ENCODE data around the gene WFDC2. TPM values are rescaled to one million over a fixed set of nuclear protein-coding genes. Genes with fewer than 3 reads are reported as not detected.

The WFDC2 gene
- total RNA-seq, 8 experiments from 2014 or later, result 1.2 to 10.0 (median 2.6) TPM; not detected in 1

DNA sequence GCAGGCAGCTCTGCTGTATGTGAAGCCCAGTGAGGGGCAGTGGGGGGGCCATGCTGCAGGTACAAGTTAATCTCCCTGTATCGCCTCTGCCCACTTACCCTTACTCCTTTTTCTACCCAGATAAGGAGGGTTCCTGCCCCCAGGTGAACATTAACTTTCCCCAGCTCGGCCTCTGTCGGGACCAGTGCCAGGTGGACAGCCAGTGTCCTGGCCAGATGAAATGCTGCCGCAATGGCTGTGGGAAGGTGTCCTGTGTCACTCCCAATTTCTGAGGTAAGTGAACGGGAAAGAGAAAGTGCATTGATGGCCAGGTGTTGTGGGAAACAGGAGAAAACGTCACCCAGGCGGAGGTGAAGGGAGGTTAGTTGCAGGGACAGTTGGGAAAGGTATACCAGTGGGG is 10.3 kb downstream of the WFDC2 start:
- Histone ChIP-seq H3K4me1 (replicated peaks in 1 of 2) (no peaks in the 10 kb centered on the region), H3K4me3 (no peak overlapping the region), H3K27ac (no peak overlapping the region)
- WGBS, 10 experiments, result 38 to 100% (median 76%) methylated on average over 1 to 6 of the region's 7 CpGs; no CpG with 5 or more reads in 2 of the 10 experiments
- no peak for ATAC-seq (replicated peaks in 6 of 8)
- in situ Hi-C loops (cut with MboI; ENCODE audit: low pct_unique_long_range_greater_than_20kb in 2 of 9, low sequenced_read_pairs in 9 of 9, unreplicated experiment in 9 of 9), result no loop called here

DNA sequence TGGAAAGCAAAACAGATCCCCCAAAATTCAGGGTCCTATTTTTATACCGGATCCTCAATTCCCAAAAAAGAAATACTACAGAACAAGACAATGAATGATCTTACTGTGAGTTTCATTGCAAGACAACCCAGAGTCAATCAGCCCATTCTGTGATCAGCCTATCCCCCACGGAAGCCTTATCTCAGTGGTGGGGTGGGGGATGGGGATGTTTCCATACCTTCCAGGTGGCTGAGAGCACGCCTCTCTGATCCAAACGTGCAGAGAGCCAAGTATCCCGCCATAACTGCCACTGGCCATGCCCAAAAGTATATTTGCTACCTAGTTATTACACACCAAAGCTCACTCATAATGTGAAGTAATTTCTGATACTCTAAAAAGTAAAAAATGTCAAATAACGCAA is 15.1 kb downstream of the WFDC2 start:
- in situ Hi-C loops (cut with MboI; ENCODE audit: low pct_unique_long_range_greater_than_20kb in 2 of 9, low sequenced_read_pairs in 9 of 9, unreplicated experiment in 9 of 9), result no loop called here
- no peak overlapping the region for H3K27ac ChIP-seq
- WGBS, 10 experiments, result 0 to 100% (median 63%) methylated on average over 1 to 6 of the region's 6 CpGs; no CpG with 5 or more reads in 2 of the 10 experiments
- ATAC-seq (replicated peaks in 6 of 8), result no peak
- H3K4me3 ChIP-seq, result no peak overlapping the region
- H3K4me1 ChIP-seq (replicated peaks in 1 of 2), result peaks cover 0 to 4% of the 10 kb centered on the region in 2 donors

DNA sequence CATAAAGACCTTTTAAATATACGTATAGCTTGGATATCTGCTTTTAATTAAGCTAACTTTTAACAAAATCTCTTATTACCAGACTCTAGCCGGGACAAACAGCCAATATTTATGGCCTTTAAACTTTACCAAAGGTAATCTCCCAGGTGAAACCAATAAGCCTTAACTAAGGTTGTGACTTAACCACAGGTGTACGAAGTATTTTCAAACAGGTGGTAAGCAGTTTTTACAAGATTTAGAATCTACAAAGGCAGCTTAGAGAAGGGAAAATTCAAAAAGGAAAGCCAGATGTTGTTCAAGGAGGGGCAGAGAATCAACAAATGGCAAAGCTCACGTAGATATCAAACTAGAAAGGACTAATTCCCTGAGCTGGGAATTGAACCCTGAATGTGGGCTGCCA is 15.8 kb downstream of the WFDC2 start:
- no peak for ATAC-seq (replicated peaks in 6 of 8)

DNA sequence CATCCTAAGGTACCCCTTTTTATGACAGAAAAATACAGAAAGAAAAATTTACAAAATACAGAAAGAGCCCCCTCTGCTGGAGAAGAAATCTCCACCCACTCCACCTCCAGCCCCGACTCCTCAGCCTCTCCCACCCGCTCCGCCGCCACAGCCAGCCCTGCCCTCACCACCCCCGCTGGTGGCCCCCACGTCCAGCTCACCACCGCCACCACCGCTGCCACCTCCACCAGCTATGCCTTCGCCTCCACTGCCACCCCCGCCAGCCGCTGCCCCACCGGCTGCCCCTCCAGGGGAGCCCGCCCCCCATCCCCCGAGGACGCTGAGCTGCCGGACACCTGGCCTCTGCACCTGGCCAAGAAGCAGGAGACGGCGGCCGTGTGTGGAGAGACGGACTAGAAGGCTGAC is 17.7 kb downstream of the WFDC2 start:
- H3K27ac ChIP-seq, result no peak overlapping the region
- WGBS, 10 experiments, result no CpG with 5 or more reads among the region's 20 CpGs
- ATAC-seq (replicated peaks in 6 of 8), result no peak
- H3K4me1 ChIP-seq (replicated peaks in 1 of 2), result peaks cover 0 to 4% of the 10 kb centered on the region in 2 donors
- in situ Hi-C loops (cut with MboI; ENCODE audit: low pct_unique_long_range_greater_than_20kb in 2 of 9, low sequenced_read_pairs in 9 of 9, unreplicated experiment in 9 of 9), result no loop called here
- no peak overlapping the region for H3K4me3 ChIP-seq

More for the DNA sequence above, 15.8 kb downstream of the WFDC2 start:
- Histone ChIP-seq H3K4me1 (replicated peaks in 1 of 2) (peaks cover 0 to 4% of the 10 kb centered on the region in 2 donors), H3K4me3 (no peak overlapping the region), H3K27ac (no peak overlapping the region)
- in situ Hi-C loops (cut with MboI; ENCODE audit: low pct_unique_long_range_greater_than_20kb in 2 of 9, low sequenced_read_pairs in 9 of 9, unreplicated experiment in 9 of 9), result no loop called here
- WGBS, 10 experiments, result 22 to 100% (median 83%) methylated on average over 1 to 4 of the region's 4 CpGs; no CpG with 5 or more reads in 1 of the 10 experiments

DNA sequence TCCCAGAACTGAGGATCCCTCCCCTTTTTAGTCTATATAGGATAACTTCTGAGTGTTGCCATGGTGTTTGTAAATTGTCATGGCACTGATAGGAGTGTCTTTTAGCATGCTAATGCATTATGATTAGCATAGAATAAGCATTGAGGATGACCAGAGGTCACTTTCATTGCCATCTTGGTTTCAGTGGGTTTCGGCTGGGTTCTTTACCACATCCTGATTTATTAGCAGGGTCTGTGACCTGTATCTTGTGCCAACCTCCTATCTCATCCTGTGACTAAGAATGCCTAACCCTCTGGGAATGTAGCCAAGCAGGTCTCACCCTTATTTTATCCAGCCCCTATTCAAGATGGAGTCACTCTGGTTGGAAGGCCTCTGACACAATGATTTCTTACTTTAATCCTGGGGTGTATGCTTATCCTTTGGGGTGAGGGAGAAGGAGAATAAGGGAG is 19.6 kb downstream of the WFDC2 start:
- Histone ChIP-seq H3K4me3 (no peak overlapping the region), H3K4me1 (replicated peaks in 1 of 2) (peaks cover 0 to 4% of the 10 kb centered on the region in 2 donors), H3K27ac (no peak overlapping the region)
- WGBS, 10 experiments, result 29 to 50% (median 40%) methylated on average over 1 of the region's 1 CpG; no CpG with 5 or more reads in 7 of the 10 experiments
- in situ Hi-C loops (cut with MboI; ENCODE audit: low pct_unique_long_range_greater_than_20kb in 2 of 9, low sequenced_read_pairs in 9 of 9, unreplicated experiment in 9 of 9), result no loop called here
- ATAC-seq (replicated peaks in 6 of 8), result peak; percentile 37 to 99 (median 78)

DNA sequence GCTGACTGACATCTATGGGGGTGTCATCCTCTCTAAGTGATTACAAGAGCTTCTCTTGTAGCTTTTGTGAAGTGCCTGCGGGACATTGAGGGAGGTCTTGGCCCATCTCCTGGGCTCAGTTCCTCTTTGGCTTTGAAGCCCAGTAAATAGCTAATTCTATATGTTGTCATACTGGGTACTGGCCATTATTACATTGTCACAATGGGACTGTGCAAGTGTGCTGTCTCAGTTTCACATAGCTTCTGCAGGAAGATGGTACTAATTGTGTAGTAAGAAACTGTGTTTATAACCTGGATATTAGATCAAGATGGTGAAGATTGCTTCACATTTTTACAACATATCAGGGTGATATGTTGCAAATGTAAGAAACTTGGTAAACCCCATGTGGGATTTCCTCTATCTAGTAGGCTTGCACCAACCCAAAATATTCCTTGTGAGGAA is 26.0 kb downstream of the WFDC2 start:
- no peaks in the 10 kb centered on the region for H3K4me1 ChIP-seq (replicated peaks in 1 of 2)
- in situ Hi-C loops (cut with MboI; ENCODE audit: low pct_unique_long_range_greater_than_20kb in 2 of 9, low sequenced_read_pairs in 9 of 9, unreplicated experiment in 9 of 9), result no loop called here
- H3K4me3 ChIP-seq, result no peak overlapping the region
- WGBS, 10 experiments, result 0 to 80% (median 43%) methylated on average over 1 of the region's 1 CpG; no CpG with 5 or more reads in 7 of the 10 experiments
- no peak for ATAC-seq (replicated peaks in 6 of 8)
- no peak overlapping the region for H3K27ac ChIP-seq

DNA sequence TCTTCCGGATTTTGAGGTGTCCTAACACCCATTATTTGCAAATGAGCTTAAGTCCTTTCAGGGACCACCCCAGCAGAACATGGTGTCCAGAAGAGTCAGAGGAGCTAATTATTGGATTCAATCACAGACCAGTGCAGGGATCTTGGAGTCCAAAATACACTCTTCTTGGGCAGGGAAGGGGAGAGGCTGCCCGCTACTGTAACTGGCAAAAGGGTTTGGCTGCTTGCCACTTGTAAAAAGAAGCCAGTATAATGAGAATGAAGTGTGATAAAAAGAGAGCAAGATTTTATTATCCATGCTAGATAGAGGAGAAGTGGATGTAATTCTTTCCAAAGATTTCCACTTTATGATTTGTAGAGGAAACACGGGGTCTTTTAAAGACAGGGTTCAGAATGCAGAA is 26.6 kb downstream of the WFDC2 start:
- Histone ChIP-seq H3K4me3 (no peak overlapping the region), H3K27ac (no peak overlapping the region), H3K4me1 (replicated peaks in 1 of 2) (no peaks in the 10 kb centered on the region)
- ATAC-seq (replicated peaks in 6 of 8), result no peak
- in situ Hi-C loops (cut with MboI; ENCODE audit: low pct_unique_long_range_greater_than_20kb in 2 of 9, low sequenced_read_pairs in 9 of 9, unreplicated experiment in 9 of 9), result no loop called here
- WGBS, 10 experiments, result 0 to 84% (median 63%) methylated on average over 1 to 3 of the region's 3 CpGs; no CpG with 5 or more reads in 2 of the 10 experiments

DNA sequence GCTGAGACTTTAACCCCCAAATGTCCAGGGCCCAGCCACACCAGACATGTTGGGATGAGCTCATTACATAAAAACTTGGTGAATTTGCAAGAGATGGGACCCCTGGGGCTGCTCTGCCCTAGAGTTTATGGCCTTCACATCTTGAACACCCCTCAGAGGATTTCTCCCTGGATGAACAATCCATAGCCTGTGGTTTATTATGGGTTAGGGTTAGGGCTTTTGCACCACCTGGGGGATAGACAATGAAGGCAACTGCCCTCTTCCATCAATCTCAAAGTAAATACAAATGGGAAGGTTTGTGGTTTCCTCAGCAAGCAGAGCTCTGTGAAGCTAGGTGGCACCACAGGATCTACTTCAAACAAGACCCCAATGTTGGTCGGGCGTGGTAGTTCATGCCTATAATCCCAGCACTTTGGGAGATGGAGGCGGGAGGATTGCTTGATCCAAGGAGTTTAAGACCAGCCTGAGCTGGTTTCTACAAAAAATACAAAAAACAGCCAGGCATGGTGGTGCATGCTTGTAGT is 28.5 kb downstream of the WFDC2 start:
- Histone ChIP-seq H3K4me1 (replicated peaks in 1 of 2) (no peaks in the 10 kb centered on the region), H3K27ac (no peak overlapping the region), H3K4me3 (no peak overlapping the region)
- WGBS, 10 experiments, result 0 to 100% (median 72%) methylated on average over 1 to 3 of the region's 3 CpGs; no CpG with 5 or more reads in 3 of the 10 experiments
- no peak for ATAC-seq (replicated peaks in 6 of 8)
- in situ Hi-C loops (cut with MboI; ENCODE audit: low pct_unique_long_range_greater_than_20kb in 2 of 9, low sequenced_read_pairs in 9 of 9, unreplicated experiment in 9 of 9), result no loop called here

DNA sequence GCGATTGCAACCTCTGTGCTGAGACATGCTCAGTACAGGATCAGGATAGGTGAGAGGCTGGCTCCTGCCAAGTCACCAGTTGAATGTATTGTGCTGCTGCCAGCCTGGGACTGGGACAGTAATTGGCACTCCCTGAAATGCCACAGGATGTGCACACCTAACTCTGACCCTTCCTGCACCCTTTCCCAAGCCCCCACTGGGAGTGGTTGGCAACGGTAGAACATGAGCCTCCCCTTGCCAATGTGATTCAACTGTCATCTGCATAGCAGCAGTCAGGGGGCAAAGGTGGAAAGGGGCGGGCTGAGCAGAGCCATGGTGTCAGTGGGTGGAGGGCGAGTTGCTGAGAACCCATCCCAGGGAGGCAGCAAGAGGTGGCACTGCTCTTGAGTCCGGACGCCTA is 30.5 kb downstream of the WFDC2 start:
- H3K27ac ChIP-seq, result no peak overlapping the region
- in situ Hi-C loops (cut with MboI; ENCODE audit: low pct_unique_long_range_greater_than_20kb in 2 of 9, low sequenced_read_pairs in 9 of 9, unreplicated experiment in 9 of 9), result no loop called here
- no peak overlapping the region for H3K4me3 ChIP-seq
- no peaks in the 10 kb centered on the region for H3K4me1 ChIP-seq (replicated peaks in 1 of 2)
- 20 to 93% (median 33%) methylated on average over 1 to 3 of the region's 6 CpGs; no CpG with 5 or more reads in 7 of the 10 experiments for WGBS, 10 experiments
- no peak for ATAC-seq (replicated peaks in 6 of 8)

DNA sequence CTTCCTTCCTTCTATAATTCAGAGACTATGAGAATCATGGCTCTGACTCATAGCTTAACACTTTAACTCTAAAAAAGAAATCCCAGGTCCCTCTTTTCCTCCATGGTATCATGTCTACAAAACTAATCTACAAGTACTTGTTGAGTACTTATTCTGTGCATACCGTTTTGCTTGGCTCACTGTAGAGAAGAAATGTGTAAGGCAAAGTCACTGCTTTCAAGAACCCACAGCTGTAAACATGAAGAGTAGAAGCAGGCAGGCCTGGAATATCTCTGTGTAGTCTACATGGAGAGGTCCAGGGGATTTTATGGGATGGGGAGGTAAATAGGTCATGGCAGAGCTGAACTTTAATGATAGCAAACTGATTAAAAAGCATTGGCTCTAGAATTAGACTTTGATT is 32.0 kb downstream of the WFDC2 start:
- no peak for ATAC-seq (replicated peaks in 6 of 8)
- in situ Hi-C loops (cut with MboI; ENCODE audit: low pct_unique_long_range_greater_than_20kb in 2 of 9, low sequenced_read_pairs in 9 of 9, unreplicated experiment in 9 of 9), result no loop called here
- Histone ChIP-seq H3K4me3 (no peak overlapping the region), H3K4me1 (replicated peaks in 1 of 2) (no peaks in the 10 kb centered on the region), H3K27ac (no peak overlapping the region)
- 20 to 100% (median 40%) methylated on average over 1 of the region's 1 CpG; no CpG with 5 or more reads in 1 of the 10 experiments for WGBS, 10 experiments

DNA sequence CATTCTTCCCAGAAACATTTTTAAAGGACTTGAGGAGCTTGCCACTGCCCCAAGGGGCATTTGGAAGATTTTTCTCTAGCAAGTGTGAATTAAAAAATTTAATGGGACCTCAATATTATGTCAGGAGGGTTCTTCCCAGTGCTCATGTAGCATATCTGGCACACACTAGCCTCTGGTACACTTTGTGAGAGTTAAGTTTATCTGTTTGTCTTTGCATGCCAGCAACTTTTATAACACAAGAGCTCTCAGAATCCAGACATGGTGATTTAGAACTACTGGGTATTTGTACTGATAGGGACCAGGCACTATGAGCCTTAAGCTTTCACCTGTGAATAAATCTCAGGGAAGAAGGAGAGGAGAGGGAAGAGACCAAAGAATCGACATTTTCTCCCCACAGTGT is 33.0 kb downstream of the WFDC2 start:
- no peaks in the 10 kb centered on the region for H3K4me1 ChIP-seq (replicated peaks in 1 of 2)
- no peak overlapping the region for H3K4me3 ChIP-seq
- WGBS, 10 experiments, result 0 to 63% (median 45%) methylated on average over 1 of the region's 1 CpG; no CpG with 5 or more reads in 2 of the 10 experiments
- ATAC-seq (replicated peaks in 6 of 8), result no peak
- in situ Hi-C loops (cut with MboI; ENCODE audit: low pct_unique_long_range_greater_than_20kb in 2 of 9, low sequenced_read_pairs in 9 of 9, unreplicated experiment in 9 of 9), result no loop called here
- no peak overlapping the region for H3K27ac ChIP-seq

DNA sequence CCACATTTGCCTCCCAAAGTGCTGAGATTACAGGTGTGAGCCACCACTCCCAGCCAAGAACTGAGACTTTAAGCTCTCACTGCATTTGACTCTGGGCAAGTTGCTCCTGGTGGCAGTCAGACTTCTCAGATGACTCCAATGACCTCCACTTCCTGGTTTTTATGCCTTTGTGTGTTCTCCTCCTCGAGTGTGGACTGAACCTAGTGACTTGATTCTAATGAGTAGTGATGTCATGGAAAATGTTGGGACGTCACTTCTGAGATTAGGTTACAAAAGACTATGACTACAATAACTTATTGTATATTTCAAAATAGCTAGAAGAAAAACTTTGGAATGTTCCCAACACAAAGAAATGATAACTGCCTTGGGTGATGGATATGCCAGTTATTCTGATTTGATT is 33.9 kb downstream of the WFDC2 start:
- Histone ChIP-seq H3K4me1 (replicated peaks in 1 of 2) (no peaks in the 10 kb centered on the region), H3K4me3 (no peak overlapping the region), H3K27ac (no peak overlapping the region)
- in situ Hi-C loops (cut with MboI; ENCODE audit: low pct_unique_long_range_greater_than_20kb in 2 of 9, low sequenced_read_pairs in 9 of 9, unreplicated experiment in 9 of 9), result no loop called here
- no peak for ATAC-seq (replicated peaks in 6 of 8)
- 0 to 100% (median 68%) methylated on average over 1 to 2 of the region's 2 CpGs; no CpG with 5 or more reads in 2 of the 10 experiments for WGBS, 10 experiments

DNA sequence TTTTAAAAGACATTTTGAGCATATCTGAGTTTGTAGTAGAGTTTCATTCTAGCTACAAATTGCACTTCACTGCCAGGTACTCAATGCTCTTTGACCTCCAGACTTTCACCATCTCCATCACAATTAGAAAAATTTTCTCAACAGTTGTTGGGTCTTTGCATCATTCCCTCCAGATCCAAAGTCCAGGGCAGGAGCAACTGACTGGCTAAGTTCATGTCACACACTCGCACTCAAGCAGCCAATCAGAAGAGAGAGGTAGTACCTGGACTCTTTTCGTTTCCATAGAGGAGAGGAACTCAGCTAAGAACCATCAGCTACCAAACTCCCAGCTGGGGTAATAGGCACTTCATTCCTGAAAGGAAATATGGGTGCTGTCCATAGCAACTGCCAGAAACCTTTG is 36.8 kb downstream of the WFDC2 start:
- WGBS, 10 experiments, result 14 to 90% (median 71%) methylated on average over 1 to 2 of the region's 2 CpGs; no CpG with 5 or more reads in 4 of the 10 experiments
- in situ Hi-C loops (cut with MboI; ENCODE audit: low pct_unique_long_range_greater_than_20kb in 2 of 9, low sequenced_read_pairs in 9 of 9, unreplicated experiment in 9 of 9), result no loop called here
- Histone ChIP-seq H3K4me1 (replicated peaks in 1 of 2) (no peaks in the 10 kb centered on the region), H3K4me3 (no peak overlapping the region), H3K27ac (no peak overlapping the region)
- ATAC-seq (replicated peaks in 6 of 8), result no peak
